Measurements from ENCODE around the gene ALAS1. TPM values are rescaled to one million over a fixed set of nuclear protein-coding genes. Genes with fewer than 3 reads are reported as not detected.
A peak's percentile ranks its signal among the peaks of the same experiment; 100 is the strongest.

Gene ALAS1
- polyA plus RNA-seq, 3 donors = 47.1 to 54.5 (median 48.8) TPM

DNA sequence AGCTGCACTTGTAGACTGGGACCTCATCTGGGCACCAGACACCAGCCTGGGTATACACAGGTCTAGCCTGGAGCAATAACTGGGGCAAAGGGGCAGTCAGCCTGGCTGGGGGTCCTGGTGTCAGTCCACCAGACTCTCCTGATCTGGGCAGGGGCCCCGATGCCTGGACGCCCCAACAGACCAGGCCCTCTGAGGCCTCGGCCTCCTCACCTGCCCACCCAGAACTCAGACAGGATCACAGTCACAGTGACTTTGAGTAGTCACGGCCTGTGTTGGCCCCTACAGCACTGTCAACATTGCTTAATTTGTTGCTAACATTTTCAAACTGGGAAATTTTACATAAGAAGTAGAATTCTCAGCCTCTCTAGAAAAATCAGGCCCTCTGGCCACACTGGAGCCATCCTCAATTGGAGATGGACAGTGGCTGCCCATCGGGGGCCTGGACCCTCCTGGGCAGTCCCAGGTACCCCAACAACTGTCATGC lies 35.2 kb downstream of the ALAS1 start:
- DNase-seq = no peak

DNA sequence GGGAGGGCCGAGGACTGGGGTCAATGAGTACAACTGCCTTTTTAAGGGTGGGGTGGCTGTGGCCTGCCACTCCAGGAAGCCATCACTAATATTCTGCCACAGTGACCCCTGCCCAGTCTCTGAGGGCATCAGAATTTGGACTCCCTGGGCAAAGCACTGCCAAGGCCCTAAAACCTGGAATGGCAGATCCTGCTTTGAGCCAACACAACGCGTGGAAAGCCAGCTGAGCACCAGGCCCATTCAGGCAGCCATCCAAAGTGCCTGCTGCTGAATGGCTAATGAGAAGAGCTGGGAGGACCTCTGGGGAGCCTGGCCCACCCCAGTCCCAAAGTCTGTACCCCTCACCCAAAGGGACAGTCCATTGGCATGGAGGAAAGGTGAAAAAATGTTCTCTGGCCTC lies 36.0 kb downstream of the ALAS1 start:
- no peak for DNase-seq

DNA sequence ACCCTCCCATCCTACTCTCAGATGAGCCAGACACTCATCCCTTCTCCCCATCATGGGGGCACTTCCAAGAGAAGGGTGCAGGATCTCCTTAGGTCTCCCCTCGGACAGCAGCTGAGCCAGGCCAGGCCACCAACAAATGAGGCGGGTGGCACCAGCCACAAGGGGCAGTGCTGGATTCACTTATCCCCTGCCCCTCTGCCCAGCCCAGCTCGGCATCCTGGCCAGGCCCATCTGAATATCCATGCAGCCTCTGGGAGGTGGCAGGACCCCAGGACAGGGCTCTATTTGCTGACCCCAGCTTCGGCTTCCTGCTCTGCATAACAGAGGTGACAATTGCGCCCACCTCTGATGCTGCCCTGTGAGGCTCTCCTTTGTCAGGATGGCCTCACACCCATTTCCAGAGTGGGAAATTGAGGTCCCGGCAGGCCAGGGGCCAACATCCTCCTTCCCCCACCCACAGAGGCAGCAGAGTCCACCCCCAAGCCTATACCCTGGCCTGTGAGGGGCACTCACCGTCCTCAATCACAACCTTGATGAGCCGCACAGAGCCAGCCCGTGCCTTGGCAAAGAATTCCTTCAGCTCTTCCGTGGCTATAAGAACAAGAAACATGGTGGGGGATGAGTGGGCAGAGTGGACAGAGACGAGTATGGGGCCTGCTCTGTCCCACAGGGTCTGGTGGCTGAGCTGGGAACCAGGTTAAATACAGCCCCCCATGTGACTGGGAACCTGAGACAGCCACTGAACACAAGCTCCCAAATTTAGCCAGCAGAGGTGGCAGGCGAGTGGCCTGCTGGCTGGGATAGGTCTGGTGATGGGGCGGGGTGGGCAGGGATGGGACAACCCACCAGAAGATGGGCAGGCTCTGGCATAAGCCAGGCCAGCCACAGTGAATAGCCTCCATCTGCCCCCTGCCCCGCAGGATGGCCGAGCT lies 36.8 kb downstream of the ALAS1 start:
- DNase-seq = no peak

DNA sequence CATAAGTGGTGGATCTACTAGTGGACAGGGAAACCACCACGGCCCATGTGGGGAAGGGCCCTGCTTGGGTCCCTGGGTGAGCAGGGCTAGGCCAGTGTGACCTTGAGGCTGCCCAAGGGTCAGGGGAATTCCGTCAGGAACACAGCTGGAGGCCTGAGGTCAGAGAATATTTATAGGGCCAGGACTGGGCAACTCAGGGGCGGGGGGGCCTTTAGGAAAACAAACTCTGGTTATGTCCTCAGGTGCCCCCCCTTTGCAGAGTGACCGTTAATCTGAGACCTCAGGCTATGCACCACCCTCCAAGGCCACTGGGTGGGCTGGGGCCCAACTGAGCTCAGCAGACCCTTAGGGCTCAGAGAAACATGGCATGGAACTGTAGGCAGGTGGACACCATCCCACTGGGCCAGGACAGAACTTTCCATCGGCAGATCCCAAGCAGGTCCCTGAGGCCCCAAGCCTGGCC lies 38.5 kb downstream of the ALAS1 start:
- DNase-seq = no peak

DNA sequence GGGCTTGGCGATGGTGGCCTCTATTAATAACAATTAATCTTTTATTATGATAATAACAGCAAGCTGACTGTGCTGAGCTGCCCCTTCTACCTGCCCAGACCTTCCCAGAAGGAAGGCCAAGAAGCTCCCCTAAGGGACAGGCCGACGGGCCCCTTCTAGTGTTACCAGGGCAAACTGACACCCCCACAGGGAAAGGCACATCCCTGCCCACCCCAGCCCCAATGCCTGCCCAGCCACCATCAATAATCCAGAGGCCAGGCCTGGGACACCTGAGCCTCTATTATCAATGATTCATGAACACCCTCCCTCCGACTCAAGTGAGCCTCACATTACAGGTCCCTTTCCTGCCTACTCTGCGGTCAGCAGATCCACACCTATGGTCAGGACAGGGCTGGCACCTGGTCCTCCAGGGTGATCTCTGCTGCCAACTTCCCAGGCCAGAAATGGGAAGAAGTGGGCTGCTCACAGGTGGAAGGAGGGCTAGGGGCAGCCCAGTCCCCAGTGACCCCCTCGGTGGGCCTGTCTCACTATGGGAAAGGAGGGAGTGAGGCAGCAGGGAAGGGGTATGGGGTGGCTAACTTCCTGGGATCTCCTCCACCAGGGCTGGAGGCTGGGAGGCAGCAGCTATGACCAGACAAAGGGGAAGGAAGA lies 39.2 kb downstream of the ALAS1 start:
- no peak for DNase-seq

DNA sequence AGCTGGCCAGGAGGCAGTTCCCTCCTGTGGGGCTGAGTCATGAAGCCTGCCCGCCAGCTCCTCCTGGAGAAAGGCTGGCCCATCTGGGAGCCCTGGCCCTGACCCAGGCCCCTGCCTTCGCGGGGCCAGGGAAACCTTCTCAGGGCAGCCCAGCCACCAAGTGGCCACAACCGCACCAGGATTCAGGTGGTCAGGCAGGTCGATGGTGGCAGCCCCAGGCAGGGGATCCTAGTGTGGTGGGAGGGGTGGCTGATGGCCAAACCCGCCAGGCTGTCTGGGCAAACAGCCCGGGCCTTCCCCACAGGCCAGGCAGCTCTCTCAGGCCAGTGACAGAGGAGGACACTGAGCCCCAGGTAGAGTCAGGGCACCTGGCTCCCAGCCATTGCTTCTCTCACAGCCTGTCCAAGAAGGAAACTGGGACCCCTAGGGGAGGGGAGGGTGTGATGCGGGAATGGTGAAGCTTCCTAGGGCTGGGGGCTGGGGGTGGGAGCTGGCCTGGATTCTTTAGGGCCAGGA lies 39.8 kb downstream of the ALAS1 start:
- no peak for DNase-seq

DNA sequence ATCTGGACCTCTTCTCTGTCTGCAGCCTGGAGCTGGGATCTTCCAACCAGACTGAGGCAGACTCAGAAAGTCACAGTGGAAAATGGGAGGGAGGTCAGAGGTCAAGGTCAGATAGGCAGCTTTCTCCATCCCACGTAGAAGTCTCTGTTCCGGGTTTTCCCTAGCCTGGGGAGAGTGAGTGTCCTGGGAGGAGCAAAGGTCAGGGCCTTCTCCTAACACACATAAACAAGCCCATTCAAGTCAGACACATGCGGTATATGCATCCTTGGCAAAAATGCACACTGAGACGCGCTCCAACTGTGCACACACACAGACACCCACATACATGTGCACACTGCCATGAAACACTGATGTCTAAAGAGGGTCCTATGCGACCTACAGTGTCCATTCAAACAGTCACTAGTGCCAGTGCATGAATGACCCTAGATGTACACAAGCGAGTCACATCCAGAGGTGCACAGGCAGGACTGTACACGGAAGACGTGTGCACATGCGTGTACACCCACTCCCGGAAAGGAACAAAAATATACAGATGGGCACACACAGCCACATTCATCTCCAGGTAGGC lies 40.3 kb downstream of the ALAS1 start:
- DNase-seq = no peak

DNA sequence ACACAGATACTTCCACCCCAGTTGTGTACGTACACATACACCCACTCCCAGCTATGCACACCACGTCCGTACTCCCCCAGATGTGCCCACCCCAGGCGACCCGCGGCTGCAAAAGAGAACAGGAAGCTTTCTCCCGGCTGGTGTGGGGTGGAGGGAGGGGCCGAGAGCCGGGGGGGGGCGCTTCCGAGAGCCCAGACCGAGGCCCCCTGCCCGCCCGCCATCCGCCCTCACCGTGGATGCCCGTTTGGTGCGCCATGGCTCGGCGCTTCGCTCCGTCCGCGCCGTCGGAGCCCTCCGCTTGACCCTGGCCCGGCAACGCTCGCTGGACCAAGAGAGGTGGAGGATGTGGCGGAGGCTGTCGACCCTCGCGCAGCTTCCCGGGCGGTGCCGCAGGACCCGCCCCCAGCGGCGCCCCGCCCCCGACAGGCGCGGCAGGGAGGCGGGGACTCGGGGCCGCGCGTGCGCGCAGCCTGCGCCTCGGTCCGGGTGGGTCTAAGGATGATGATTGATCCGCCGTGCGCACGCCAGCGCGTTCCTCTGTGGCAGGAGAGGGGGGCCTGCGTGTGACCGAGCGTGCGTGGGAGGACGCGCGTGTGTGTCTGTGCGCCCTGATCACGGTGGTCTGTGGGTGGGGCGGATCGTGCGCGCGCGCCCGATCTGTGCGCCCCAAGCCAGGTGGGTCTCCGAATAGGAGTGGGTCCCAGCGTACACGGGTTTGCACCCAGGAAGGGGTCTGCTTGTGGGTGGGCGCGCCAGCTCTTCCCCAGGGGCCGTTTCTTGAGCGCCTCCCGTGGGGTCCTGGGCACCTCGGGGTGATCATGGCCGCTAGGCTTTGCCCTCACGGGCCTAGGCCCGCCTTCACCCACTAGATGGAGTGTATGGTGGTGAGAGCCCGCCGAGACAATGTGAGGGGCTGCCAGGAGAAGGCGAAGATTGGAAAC lies 41.1 kb downstream of the ALAS1 start, which contains the start of gene TWF2:
TSS of gene TWF2 (minus strand) at position 398 of the 941 bp plus-strand sequence. CDS start at position 256, 142 bp downstream.
- DNase-seq = peak; percentile 83

DNA sequence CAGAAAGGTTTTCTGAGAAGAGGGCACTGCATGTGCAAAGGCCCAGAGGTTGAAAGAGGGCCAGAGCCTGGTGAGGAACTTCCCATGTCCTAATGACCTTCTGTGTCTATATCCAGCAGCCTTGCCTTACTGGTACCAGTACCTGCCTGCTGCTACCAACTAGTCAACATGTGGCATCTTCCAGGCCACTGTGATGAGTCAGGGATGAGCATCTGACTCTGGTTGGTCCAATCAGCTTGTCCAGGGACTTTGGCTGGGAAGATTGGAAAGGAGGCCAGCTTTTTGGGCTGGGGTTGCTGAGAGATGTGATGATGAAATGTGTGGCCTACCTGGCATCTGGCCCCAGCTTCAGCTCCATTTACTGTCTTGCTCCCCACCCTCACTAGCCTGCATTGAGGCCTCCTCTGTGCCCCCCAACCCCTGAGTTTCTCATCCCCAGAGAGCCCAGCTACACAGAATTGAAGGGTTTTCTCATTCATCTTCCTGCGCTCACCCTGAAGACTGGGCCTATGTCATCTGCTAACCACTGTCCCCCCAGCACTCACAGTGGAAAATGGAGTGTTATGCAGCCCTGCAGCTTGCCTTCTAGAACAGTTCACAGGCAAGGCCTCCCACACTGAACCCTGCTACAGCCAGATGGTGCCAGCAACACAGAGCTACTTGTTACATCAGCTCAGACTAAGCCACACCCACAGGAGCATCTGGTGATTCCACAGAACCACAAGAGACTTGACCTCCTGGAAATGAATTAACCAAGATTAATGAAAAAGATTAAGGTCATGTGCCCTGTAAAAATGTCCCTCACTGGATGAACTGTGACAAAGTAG lies 42.3 kb downstream of the ALAS1 start:
- DNase-seq = no peak

DNA sequence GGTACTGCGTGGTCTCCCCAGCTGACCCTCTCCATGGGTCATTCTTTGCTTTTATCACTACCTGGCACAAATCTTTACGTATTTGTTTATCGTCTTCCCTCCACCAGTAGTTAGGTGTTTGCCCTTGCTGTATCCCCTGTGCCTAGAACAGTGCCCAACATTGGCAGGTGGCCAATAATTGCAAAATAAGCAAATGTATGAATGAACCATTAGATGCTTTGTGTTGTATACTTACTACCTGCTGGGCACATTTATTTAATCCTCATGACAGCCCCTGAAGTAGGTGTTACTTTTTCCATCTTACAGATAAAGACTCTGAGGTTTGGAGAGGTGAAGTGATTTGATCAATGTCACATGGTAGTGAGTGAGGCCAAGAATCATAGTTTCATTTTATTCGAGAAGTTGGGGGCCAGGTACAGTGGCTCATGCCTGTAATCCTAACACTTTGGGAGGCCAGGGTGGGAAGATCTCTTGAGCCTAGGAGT lies 43.0 kb downstream of the ALAS1 start:
- no peak for DNase-seq

DNA sequence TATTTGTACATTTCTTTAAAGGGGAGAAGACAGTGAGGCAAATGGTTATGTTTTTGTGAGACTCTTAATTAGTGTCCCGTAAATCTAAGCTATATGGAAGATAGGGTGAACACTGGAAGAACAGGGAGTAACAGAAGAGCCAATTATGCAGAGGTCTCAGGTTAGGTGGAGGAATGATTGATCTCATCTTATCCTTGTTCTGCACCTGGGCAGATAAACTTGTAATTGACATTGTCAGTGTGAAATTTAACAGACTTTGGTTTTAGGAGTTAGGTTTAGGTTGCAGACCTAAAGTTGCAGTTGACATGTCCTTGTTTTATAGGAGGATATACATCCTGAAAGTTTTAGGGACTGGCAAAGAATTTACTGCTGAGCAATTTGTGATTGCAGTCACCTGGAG lies 44.1 kb downstream of the ALAS1 start:
- DNase-seq = no peak

DNA sequence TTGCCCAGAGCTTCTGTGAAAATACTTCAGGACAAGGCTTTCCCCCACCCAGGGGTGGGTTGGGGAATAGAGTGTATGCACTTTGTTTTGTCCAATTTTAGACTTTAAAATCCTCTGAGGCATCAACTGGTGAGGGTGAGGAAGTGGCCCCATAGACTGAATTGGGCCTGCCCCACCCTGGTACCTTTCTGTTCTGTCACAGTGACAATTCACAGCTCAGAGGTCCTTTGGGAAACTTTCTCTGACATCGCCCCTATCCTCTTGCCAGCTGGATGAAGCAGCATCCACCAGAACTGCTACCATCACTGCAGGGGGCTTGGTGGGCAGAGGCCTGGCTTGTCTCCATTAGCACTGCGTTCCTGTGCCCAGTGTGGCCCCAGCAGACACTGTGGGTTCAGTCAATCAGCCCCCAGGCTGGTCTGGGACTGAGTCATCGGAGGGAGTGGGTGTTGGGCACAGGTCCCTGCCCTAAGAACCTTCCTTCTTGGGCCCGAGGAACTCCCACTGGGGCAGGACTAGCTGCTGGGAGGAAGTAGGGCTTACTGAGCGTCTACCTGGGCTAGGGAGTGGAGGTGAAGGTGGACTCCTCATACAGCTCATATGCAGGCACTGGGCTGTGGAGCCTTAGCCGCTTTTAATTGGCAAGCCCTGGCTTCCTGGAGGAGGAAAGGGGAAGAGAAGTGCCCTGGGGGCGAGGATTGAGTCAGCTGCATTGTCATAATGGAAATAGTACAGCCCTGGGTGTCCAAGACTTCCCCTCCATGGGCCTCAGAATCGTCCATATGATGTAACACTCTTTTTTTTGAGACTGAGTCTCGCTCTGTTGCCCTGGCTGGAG lies 46.0 kb downstream of the ALAS1 start:
- no peak for DNase-seq

DNA sequence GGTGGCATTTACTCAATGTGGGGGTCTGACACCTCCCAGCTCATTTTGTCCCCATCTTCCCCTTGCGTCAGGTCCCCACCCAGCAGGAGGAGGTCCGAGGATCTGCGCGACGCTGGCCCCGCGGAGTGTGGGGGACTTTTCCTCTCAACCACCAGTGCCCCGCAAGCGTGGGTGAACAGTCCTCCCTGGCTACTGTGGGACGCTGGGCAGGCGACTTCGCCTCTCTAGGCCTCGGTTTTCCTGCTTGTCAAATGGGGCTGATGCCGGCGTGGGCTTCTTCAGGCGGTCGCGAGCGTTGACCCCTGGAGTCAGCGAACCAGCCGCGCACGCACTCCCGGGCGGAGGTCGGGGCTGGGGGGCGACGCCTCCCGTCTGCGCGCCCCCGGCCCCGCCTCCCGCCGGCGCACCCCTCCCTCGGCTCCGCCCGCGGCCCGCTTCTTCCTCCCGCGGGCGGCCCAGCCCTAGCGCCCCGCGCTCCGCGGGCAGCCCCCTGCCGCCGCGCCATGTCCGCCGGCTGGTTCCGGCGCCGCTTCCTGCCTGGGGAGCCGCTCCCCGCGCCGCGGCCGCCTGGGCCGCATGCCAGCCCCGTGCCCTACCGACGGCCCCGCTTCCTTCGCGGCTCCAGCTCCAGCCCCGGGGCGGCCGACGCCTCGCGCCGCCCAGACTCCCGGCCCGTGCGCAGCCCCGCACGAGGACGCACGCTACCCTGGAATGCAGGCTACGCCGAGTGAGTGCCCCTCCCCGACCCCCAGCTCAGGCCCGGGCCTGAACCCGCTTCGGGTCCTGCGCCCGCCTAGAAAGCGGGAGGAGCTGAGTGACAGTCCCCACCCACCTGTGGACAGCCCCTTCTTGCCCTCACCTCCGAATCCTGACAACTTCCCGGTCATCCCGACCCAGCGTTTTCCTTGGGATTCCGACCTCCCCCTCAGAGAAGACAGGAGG lies 47.6 kb downstream of the ALAS1 start, which contains the start of gene PPM1M:
TSS of gene PPM1M (plus strand) at position 438 of the 942 bp plus-strand sequence. CDS start at position 504, 66 bp downstream.
- peak; percentile 50 for DNase-seq

DNA sequence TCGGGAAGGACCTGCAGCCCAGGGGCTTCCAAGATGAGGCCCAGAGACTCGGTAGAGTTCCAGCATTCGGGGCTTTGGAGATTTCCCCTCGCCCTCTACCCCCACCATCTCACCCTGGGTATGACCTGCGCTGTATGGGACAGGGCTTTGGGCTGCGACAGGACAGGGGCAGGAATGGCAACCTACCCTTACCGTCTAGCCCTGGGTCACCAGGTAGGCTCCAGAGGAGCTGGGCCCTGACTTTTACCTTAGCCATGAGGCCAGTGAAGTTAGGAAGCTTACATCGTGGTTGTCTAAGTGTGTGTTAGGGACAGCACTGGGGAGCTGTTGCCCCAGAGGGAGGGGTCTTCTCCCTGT lies 48.3 kb downstream of the ALAS1 start:
- DNase-seq = no peak

DNA sequence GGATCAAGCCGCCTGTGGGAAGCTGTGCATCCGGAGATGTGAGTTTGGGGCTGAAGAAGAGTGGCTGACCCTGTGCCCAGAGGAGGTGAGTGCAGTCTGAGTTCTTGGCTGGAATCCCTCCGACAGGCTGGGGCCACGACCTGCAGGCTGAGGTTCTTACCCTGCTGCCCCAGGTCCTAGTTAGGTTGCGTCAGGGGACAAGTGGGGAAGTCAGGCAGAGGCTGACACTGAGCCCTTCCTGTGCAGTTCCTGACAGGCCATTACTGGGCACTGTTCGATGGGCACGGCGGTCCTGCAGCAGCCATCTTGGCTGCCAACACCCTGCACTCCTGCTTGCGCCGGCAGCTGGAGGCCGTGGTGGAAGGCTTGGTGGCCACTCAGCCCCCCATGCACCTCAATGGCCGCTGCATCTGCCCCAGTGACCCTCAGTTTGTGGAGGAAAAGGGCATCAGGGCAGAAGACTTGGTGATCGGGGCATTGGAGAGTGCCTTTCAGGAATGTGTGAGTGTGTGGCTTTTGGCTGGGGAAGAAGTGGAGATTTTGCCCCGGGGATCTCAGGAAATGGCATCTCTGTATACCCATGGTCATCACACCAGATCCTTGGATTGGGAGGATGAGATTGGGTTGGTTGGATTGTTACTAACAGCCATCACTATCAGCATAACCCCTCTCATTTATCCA lies 48.9 kb downstream of the ALAS1 start:
- no peak for DNase-seq

DNA sequence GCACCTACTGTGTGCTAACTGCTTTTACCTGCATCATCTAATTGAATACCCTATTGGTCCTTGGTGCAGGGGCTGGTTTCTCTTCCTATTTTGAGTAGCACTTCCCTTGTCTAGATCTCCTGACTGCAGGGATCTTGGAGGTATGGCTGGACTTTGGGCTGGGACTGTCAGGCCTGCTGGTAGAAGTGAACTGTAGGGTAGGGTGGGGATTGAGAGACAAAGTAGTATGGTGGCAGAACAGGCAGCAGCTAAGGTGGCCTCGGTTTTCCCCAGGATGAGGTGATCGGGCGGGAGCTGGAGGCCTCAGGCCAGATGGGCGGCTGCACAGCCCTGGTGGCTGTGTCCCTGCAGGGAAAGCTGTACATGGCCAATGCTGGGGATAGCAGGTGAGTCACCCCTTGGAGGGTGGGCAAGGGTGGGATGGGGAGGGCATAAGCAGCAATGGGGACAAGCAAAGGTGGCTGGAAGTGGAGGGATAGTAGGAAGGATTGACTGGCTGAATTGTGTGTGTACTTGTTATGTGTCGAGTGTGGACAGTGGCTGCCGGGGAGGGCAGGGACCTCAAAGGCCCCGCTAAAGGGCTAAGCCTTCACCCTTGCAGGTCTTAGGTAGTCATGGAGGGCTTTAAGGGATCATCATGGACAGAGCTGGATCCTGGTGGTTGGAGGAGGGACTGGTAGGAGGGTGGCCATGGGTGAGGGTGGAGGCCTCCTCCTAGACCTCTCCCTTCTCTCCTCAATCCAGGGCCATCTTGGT lies 49.6 kb downstream of the ALAS1 start:
- no peak for DNase-seq

Measured in renal pelvis (tissue), 4 donors.